Muscle of back (tissue), 11 donors: Measurements from ENCODE around the gene MEIOB. TPM values are rescaled to one million over a fixed set of nuclear protein-coding genes. Genes with fewer than 3 reads are reported as not detected.
"Not testable (repeated sequence)": the region's sequence is repeated elsewhere in the genome, so short reads cannot be mapped to it uniquely, and the experiment has no call there.

ENCODE experiments used
- DNase-seq, 3 donors: peaks; one replicate each; pipeline versions ENCODE4 v3.0.0 to v3.0.0-alpha.2; 2013
- polyA plus RNA-seq, 10 donors: library from polyadenylated mRNA; unstranded; fragments of 120-200 nt; gene quantifications; one replicate each; pipeline ENCODE4 v1.2.1, GENCODE V29; 2013; ENCODE audit not compliant: insufficient read length in 10 of 10

The MEIOB gene
- polyA plus RNA-seq, 10 donors: 0.08 to 2.4 (median 0.50) TPM; not detected in 1

- no peak for DNase-seq
These were observed 35.4 kb upstream of the MEIOB start for GRCh38 chr16:1907226-1907860.

DNA sequence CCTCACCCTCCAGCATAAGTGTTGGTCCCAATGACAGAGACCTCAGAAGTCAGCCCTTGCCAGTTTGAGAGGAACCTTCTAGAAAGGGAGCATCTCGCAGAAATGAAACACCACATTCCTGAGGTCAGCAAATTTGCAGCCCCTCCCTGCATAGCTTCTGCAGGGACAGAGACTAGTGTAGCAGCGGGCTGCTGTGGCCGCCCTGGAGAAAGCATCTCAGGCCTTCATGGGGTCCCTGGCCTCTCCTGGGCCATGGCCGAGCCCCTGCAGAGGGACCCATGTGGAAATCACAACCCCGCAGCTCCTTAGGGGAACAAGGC lies 34.8 kb upstream of the MEIOB start:
- no peak for DNase-seq

GRCh38 chr16:1906055-1906845 lies 34.3 kb upstream of the MEIOB start:
- DNase-seq: no peak

DNA sequence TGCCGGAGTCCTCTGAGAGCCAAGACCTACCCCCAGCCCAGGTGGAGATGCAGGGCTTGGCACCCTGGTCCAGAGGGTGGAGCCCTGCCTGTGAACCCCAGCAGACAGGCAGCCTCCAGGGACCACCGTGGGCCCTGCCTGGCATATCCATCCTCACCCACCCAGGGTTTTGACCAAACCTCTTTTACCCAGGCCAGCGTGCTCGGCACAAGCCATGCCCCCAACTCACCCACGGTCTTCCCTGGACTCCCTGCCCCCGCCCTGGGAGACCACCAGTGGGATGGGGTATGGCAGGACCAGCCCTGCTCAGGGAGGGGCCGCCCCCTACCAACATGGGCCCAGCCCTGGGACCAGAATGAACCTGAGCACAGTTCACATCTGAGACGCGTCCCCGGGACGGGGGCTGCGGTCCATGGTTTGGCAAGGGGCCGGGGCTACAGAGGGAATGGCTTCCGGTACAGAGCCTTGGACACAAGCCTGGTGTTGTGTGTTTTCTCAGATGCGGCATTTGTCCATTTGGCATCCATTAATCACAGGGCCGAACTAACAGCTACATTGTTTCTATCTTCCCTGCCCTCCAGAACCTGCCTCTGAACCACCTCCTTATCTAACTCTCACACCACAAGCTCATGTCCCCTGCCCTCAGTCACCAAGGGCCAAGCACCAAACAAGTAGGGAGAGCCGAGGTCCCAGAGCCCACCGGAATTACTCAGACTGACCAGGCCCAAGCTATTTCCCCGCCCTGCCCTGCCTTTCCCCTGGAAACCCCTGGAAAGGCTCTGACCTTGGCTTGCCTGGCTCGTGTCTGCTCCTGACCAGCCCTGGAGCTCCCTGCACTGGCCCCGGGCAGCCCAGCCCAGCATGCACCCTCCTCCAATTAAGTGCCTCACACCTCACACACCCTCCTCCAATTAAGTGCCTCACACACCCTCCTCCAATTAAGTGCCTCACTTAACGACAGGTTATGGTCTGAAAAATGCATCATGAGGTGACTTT lies 32.2 kb upstream of the MEIOB start:
- peak in 1 of 3 donors; percentile 49 for DNase-seq

GRCh38 chr16:1903220-1903574 lies 31.2 kb upstream of the MEIOB start:
- no peak for DNase-seq

GRCh38 chr16:1902547-1903219 lies 30.7 kb upstream of the MEIOB start:
- no peak for DNase-seq

DNA sequence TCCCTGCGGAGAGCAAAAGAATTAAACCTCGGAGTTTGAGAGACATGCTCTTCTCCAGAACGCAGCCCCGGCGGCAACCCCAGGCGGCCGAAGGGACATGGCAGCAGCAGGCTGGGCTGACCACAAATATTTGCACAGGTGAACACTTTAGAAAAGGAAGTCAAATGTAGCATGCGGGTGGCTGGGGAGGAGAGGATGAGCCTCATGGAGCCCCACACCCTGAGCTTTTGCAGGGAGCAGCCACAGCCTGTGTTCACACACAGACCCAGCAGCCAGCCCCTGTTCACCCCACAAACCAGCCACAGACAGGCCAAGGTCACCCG lies 28.4 kb upstream of the MEIOB start:
- no peak for DNase-seq

DNA sequence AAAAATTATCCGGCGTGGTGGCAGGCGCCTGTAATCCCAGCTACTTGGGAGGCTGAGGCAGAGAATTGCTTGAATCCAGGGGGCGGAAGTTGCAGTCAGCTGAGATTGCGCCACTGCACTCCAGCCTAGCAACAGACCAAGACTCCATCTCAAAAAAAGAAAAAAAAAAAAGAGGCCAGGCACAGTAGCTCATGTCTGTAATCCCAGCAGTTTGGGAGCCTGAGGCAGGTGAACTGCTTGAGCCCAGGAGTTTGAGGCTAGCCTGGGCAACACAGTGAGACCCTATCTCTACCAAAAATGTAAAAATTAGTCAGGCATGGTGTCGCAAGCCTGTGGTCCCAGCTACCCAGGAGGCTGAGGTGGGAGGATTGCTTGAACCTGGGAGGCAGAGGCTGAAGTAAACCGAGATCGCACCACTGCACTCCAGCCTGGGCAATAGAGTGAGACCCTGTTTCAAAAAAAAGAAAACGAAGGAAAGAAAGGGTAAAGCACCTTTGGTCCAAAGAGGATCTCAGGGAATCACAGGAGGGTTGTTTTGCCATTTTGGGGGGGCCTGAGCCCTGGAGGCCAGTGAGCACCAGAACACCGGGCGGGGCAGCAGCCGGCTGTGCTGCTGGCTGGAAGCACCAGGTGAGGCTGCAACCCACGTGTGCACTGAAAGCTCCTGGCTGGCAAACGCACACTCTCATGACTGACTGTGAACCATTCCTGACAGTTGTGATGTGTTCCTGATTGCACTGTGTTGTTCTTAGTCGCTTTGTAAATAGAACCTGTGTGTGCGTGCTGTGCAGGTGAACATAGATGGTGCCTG lies 27.9 kb upstream of the MEIOB start:
- DNase-seq: no peak

DNA sequence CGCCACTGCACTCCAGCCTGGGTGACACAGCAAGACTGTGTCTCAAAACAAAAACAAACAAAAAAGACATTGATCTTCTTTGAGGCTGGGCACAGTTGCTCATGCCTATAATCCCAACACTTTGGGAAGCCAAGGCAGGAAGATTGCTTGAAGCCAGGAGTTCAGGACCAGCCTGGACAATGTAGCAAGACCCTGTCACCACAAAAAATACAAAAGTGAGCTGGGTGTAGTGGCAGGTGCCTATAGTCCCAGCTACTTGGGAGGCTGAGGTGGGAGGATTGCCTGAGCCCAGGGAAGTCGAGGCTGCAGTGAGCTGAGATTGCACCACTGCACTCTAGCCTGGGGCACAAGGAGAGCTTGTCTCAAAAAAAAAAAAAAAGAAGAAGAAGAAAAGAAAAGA lies 25.7 kb upstream of the MEIOB start:
- not testable (repeated sequence) for DNase-seq

DNA sequence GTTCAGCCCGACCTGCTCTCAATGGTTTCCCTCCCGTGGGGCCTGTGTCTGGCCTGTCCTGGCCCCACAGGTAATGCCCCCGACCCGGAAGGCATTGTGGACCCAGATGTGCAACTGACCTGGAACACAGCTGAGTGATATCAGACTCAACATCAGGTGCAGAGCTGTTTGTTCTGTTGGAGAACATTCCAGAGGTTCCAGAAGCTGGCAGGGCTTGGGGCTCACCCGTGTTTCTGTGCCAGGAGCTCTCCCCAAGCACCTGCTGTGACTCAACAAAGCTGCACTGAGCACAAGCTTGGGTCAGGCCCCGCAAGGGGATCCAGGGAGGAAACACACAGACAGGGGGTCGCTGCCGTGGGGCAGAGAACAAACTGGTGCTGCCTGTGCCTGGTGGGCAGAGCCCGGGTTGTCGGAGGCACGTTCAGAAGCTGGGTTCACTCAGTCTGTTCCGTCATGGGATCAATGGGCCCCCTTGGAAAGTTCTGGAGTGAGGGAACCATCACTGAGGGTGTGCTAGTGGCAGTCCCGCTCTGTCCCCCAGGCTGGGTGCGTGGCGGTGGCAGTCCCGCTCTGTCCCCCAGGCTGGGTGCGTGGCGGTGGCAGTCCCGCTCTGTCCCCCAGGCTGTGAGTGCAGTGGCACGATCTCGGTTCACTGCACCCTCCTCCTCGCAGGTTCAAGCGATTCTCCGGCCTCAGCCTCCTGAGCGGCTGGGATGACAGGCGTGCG lies 24.1 kb upstream of the MEIOB start:
- DNase-seq: no peak

GRCh38 chr16:1895068-1895467 lies 23.1 kb upstream of the MEIOB start:
- no peak for DNase-seq

- no peak for DNase-seq
These were observed 18.7 kb upstream of the MEIOB start for GRCh38 chr16:1890708-1891050.

DNA sequence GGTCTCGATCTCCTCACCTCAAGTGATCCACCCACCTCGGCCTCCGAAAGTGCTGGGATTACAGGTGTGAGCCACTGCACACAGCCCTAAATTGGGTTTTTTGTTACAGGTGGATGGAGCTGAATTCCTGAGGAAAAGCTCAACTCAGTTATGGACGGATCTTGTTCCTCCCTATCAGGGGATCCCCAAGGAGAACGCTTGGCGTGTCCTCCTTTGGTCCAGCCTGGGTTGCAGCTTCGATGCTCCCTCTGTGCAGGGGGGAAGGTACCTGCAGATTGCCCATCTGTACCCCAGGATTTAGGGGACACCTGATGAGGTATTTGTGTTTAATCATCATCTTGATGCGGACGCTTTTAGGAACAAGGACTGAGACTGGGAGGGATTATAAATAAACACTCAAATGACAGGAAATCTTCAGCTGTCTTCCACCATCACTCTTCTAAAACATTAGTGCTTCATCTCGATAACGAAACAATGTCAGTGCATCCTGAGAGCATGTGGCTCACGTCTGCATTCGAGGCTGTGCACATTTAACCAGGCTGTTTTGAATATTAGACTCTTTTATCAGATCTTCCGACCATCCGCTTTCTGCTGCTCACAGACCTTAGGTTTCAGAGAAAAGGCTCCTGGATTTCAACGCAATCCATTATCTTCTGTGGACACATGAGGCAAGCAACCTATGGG lies 18.2 kb upstream of the MEIOB start:
- no peak for DNase-seq

DNA sequence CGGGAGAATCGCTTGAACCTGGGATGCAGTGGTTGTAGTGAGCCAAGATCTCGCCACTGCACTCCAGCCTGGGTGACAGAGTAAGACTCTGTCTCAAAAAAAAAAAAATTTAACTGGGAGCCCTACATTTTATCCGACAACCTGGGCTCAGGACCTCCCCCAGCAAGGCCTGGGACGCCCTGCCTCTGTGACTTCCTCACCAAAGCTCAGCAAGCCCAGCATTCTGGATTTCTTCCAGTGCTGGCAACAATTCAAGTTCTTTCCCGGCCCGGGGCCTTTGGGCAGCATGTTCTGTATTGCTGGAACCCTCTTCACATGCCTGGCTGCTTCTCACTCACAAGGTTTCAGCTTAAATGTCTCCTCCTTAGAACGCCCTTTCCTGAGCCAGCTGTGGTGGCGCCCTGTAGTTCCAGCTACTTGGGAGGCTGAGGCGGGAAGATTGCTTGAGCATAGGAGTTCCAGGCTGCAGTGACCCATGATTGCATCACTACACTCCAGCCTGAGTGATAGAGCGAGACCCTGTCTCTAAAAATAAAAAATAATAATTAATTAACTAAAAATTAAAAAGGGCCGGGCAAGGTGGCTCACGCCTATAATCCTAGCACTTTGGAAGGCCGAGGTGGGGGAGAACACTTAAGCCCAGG lies 15.9 kb upstream of the MEIOB start:
- DNase-seq: no peak

DNA sequence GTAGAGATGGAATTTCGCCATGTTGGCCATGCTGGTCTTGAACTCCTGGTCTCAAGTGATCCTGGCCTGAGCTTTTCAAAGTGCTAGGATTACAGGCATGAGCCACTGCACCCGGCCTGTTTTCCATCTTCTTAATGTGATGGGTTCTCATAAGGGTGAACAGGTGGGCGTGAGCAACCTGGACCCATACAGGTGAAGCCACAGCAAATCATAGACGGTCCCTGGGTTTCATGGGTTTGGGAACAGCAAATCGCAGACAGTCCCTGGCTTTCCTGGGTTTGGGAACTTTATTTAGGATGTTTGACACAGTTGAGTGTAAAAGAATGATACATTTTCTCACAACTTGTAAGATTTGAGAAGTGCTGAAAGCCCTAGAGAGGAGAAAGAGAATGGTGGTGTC lies 12.9 kb upstream of the MEIOB start:
- no peak for DNase-seq

DNA sequence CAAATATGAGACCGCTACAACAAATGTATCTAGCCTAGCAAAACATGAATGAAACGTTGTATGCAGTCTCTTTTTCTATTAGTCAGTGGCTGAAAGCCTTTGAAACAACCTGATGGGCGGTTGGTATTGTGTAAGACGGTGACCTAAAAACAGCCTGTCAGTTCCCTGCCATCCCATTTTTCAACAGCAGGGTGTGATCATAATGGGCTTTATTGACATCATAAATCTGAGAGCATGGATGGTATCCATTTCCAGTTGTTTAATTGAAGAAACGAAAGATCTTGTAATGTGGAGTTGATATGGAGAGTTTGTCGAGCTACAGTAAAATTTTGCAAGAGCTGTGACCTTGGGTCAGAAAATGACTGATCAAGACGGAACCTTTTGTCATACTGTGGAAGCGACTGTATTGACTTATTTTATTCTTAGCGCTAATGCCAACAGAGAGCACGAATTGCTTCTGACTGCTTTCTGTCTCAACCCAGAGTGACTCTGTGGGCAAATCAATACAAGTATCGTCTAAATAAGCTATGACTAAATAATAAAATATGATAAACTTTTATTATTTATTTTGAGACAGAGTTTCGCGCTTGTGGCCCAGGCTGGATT lies 12.3 kb upstream of the MEIOB start:
- no peak for DNase-seq

- not testable (repeated sequence) for DNase-seq
These were observed 9.2 kb upstream of the MEIOB start for GRCh38 chr16:1881172-1881571.

GRCh38 chr16:1879477-1879876 lies 7.5 kb upstream of the MEIOB start:
- DNase-seq: no peak

DNA sequence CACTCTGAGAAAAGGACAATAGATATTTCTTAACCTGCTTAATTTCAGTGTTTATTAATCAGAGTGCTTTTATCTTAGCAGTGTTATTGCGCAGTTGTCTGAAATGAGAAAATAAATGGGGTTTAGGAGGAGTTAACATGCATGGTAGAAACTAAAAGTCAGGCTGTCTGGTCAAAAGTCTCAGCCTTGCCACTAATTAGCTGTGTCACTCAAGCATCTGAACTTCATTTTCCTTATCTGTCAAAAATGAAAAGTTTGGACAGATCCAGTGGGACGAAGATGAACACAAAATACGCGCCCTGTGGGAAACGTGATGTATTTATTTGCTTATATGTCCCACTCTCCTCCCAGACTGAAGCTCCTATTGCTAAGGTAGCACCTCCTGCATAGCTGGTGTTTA lies 6.3 kb upstream of the MEIOB start:
- no peak for DNase-seq
